ENCODE results near the gene RNU1-2.
"Not testable (repeated sequence)": the region's sequence is repeated elsewhere in the genome, so short reads cannot be mapped to it uniquely, and the experiment has no call there.

Gene RNU1-2

DNA sequence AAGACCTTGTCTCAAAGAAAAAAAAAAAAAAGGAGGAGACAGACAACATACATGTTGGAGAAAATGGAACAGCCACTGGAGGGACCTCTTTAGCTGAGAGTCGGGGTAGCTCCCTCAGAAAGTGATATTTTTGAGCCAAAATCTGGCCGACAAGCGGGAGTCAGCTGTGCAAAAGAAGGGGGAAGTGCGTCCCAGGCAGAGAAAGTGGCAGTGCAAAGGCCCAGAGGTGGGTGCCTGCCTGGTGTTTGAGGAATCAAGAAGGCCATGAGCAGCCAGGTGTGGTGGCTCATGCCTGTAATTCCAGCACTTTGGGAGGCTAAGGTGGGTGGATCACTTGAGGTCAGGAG lies 19.8 kb downstream of the RNU1-2 start:
- Histone ChIP-seq H3F3A (ENCODE audit: insufficient read depth, low read length) (0 out of 2 replicates have a peak, but pooled peaks cover 3% of the 10 kb centered on the region), H3K9ac (ENCODE audit: low read length) (no peak overlapping the region), H2AFZ (ENCODE audit: low read length) (no peak overlapping the region), H4K20me1 (ENCODE audit: insufficient read depth, low read length) (no peaks in the 10 kb centered on the region), H3K9me3 (replicated peaks; ENCODE audit: insufficient read depth, low read length) (no peaks in the 10 kb centered on the region), H3K27ac (ENCODE audit: low read length) (no peak overlapping the region), H3K79me2 (ENCODE audit: low read length) (no peaks in the 10 kb centered on the region), H3K4me3 (ENCODE audit: low read length) (no peak overlapping the region), H3K9me2 (replicated peaks; ENCODE audit: insufficient read depth, low read length) (no peaks in the 10 kb centered on the region), H3K36me3 (replicated peaks; ENCODE audit: insufficient read depth, low read length) (no peaks in the 10 kb centered on the region), H3K4me2 (ENCODE audit: low read depth, low read length) (no peak overlapping the region), H3K4me1 (ENCODE audit: low read length) (peaks cover 4% of the 10 kb centered on the region; the same call in 1 of the 2 replicates), H3K27me3 (replicated peaks; ENCODE audit: insufficient read depth, low read length) (0 out of 2 replicates have a peak, but pooled peaks cover 3% of the 10 kb centered on the region)
- TF ChIP-seq EZH2phosphoT487 (IDR thresholded peaks at IDR 0.05; ENCODE audit: low read length): no peak
- no peak for TF ChIP-seq CTCF (IDR thresholded peaks at IDR 0.05; ENCODE audit: low read length)
- no peak for TF ChIP-seq EZH2 (optimal IDR thresholded peaks at IDR 0.05; ENCODE audit: low read depth, low read length)
- no peak for DNase-seq

DNA sequence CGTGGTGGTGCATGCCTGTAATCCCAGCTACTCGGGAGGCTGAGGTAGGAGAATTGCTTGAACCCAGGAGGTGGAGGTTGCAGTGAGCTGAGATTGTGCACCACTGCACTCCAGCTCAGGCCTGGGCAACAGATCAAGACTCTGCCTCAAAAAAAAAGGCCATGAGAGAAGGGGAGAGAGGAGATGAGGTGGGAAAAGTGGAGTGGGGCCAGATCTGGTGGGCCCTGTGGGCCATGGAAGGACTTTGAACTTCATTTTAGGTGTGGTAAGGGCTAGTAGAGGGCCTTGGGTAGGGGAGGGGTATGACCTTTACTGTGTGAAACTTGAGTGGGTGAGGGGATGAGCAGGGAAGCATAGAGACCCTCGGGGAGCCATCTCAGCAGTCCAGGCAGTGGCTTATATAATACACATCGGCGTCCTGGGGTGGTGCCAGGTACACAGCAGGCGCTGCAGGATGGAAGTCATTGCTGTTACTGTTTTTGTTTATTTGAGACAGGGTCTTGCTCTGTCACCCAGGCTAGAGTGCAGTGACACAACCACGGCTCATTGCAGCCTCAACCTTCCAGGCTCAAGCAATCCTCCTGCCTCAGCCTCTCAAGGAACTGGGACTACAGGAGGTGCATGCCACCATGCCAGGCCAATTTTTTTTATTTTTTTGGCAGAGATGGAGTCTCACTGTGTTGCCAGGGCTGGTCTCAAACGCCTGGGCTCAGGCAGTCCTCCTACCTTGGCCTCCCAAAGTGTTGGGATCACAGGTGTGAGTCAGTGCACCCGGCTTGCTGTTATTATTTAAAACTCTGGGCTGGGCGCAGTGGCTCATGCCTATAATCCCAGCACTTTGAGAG lies 20.5 kb downstream of the RNU1-2 start:
- not testable (repeated sequence) for H3K9me3 ChIP-seq (replicated peaks; ENCODE audit: insufficient read depth, low read length); H4K20me1 ChIP-seq (ENCODE audit: insufficient read depth, low read length); H3K27ac ChIP-seq (ENCODE audit: low read length); H3K79me2 ChIP-seq (ENCODE audit: low read length); H3K27me3 ChIP-seq (replicated peaks; ENCODE audit: insufficient read depth, low read length); H3K4me1 ChIP-seq (ENCODE audit: low read length); H3K4me2 ChIP-seq (ENCODE audit: low read depth, low read length); DNase-seq; H3K36me3 ChIP-seq (replicated peaks; ENCODE audit: insufficient read depth, low read length); H3K4me3 ChIP-seq (ENCODE audit: low read length); H3K9me2 ChIP-seq (replicated peaks; ENCODE audit: insufficient read depth, low read length); H3F3A ChIP-seq (ENCODE audit: insufficient read depth, low read length); H3K9ac ChIP-seq (ENCODE audit: low read length); H2AFZ ChIP-seq (ENCODE audit: low read length)

GRCh38 chr1:16918371-16918770 lies 22.6 kb downstream of the RNU1-2 start:
- Histone ChIP-seq H3K27me3 (replicated peaks; ENCODE audit: insufficient read depth, low read length) (no peaks in the 10 kb centered on the region), H3K9me2 (replicated peaks; ENCODE audit: insufficient read depth, low read length) (no peaks in the 10 kb centered on the region), H2AFZ (ENCODE audit: low read length) (no peak overlapping the region), H3K79me2 (ENCODE audit: low read length) (no peaks in the 10 kb centered on the region), H3K9ac (ENCODE audit: low read length) (no peak overlapping the region), H3K9me3 (replicated peaks; ENCODE audit: insufficient read depth, low read length) (no peaks in the 10 kb centered on the region), H3K27ac (ENCODE audit: low read length) (no peak overlapping the region), H3K4me1 (ENCODE audit: low read length) (peaks cover 2% of the 10 kb centered on the region; the same call in 1 of the 2 replicates), H3K4me3 (ENCODE audit: low read length) (no peak overlapping the region), H3F3A (ENCODE audit: insufficient read depth, low read length) (0 out of 2 replicates have a peak, but pooled peaks cover 3% of the 10 kb centered on the region), H3K4me2 (ENCODE audit: low read depth, low read length) (no peak overlapping the region), H3K36me3 (replicated peaks; ENCODE audit: insufficient read depth, low read length) (no peaks in the 10 kb centered on the region), H4K20me1 (ENCODE audit: insufficient read depth, low read length) (no peaks in the 10 kb centered on the region)
- TF ChIP-seq EZH2phosphoT487 (IDR thresholded peaks at IDR 0.05; ENCODE audit: low read length): no peak
- no peak for TF ChIP-seq EZH2 (optimal IDR thresholded peaks at IDR 0.05; ENCODE audit: low read depth, low read length)
- TF ChIP-seq CTCF (IDR thresholded peaks at IDR 0.05; ENCODE audit: low read length): no peak
- DNase-seq: no peak

DNA sequence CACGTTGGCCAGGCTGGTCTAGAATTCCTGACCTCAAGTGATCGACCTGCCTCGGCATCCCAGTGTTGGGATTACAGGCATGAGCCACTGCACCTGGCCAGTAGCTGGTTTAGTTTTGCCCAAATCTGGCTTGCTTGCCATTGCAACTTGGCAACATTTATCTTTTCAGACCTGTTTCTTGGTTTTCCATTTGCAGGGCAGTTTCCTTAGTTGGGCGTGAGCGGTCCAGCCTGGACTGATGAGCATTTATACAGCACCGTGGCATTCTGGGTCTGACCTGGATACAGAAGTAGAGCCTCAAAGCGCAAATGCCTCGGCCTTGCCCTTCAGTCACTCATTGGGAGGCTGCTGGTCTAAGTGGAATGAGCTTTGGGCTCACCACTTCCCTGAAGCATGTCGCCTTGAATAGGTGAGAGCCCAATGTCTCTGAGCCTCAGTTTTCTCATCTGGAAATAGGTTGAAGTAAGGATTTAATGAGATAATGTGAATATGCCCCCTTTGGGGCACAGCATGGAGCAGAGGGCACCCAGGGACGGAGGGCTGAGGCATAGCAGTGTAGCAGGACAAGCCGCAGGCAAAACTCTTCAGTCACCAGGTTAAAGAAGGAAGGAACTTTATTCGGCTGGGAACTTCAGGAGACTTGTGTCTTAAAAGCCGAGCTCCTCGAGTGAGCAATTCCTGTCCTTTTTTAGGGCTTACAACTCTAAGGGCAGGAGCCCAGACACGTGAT lies 23.3 kb downstream of the RNU1-2 start:
- not testable (repeated sequence) for DNase-seq; H3K36me3 ChIP-seq (replicated peaks; ENCODE audit: insufficient read depth, low read length); H3K9me3 ChIP-seq (replicated peaks; ENCODE audit: insufficient read depth, low read length); H3K9me2 ChIP-seq (replicated peaks; ENCODE audit: insufficient read depth, low read length); H3F3A ChIP-seq (ENCODE audit: insufficient read depth, low read length); H2AFZ ChIP-seq (ENCODE audit: low read length); H3K27ac ChIP-seq (ENCODE audit: low read length); H3K79me2 ChIP-seq (ENCODE audit: low read length); H3K4me1 ChIP-seq (ENCODE audit: low read length); H3K9ac ChIP-seq (ENCODE audit: low read length); H3K4me2 ChIP-seq (ENCODE audit: low read depth, low read length); H3K4me3 ChIP-seq (ENCODE audit: low read length); H4K20me1 ChIP-seq (ENCODE audit: insufficient read depth, low read length); H3K27me3 ChIP-seq (replicated peaks; ENCODE audit: insufficient read depth, low read length)
